HepG2 (cell line): ENCODE measurements around the gene ZDHHC14.

Source experiments
- NR1H2 ChIP-seq: sonication (generic); formaldehyde crosslinking; IDR thresholded peaks from 2 replicates; pipeline ENCODE4 v1.8.1; 2022; ENCODE audit warnings: low read depth, missing genetic modification reagents, borderline replicate concordance
- POLR2A ChIP-seq, 2 experiments: IDR thresholded peaks; 2 replicates each; pipeline ENCODE4 v1.6.1; 2011; ENCODE audit warnings: low read depth in 2 of 2, low read length in 2 of 2, mild to moderate bottlenecking in 1 of 2, moderate library complexity in 1 of 2; ENCODE audit not compliant: insufficient read depth in 1 of 2
- POLR2G ChIP-seq: fragments of 200-400 bp; formaldehyde crosslinking; IDR thresholded peaks from 2 replicates; pipeline ENCODE4 v1.6.1; 2018; ENCODE audit warnings: mild to moderate bottlenecking, low read depth, low read length, moderate library complexity
- STAT5B ChIP-seq: sonication (generic); formaldehyde crosslinking; IDR thresholded peaks from 2 replicates; pipeline ENCODE4 v1.4.0; 2020; ENCODE audit warnings: missing genetic modification reagents

GRCh38 chr6:157707576-157707975 lies 326.6 kb downstream of the ZDHHC14 start:
- TF ChIP-seq STAT5B (CRISPR knock-in tag) (no peak), NR1H2 (CRISPR knock-in tag) (no peak), POLR2G (no peak), POLR2A (IDR thresholded peaks at IDR 0.05; ENCODE audit: insufficient read depth in 1 of 2, low read depth in 2 of 2, low read length in 2 of 2) (no peak)
